Smooth muscle cell (in vitro differentiated cells): ENCODE measurements around the gene ABITRAM. TPM values are rescaled to one million over a fixed set of nuclear protein-coding genes. Genes with fewer than 3 reads are reported as not detected.

ENCODE experiments used
- DNase-seq: peaks from one replicate; lab custom pipeline; 2025; ENCODE audit not compliant: unreplicated experiment; lab: John Stamatoyannopoulos, UW
- H2AFZ ChIP-seq: fragments of 200-600 bp; sonication (generic); 2 replicates; pipeline ENCODE4 v1.6.0; 2016; ENCODE audit warnings: antibody characterized with exemption, low read depth, mild to moderate bottlenecking
- H3F3A ChIP-seq: fragments of 200-600 bp; sonication (generic); 2 replicates; pipeline ENCODE4 v1.6.0; 2017; ENCODE audit warnings: antibody characterized with exemption, low read depth
- H3K27ac ChIP-seq: fragments of 200-600 bp; sonication (generic); 2 replicates; pipeline ENCODE4 v1.5.1; 2016; ENCODE audit warnings: low read depth, mild to moderate bottlenecking
- H3K27me3 ChIP-seq: fragments of 200-600 bp; sonication (generic); 2 replicates; pipeline ENCODE4 v1.6.1; 2016; ENCODE audit warnings: low read depth, mild to moderate bottlenecking
- H3K36me3 ChIP-seq: fragments of 200-600 bp; sonication (generic); 2 replicates; pipeline ENCODE4 v1.5.1; 2016; ENCODE audit warnings: low read depth
- H3K4me1 ChIP-seq: fragments of 200-600 bp; sonication (generic); 2 replicates; pipeline ENCODE4 v1.5.1; 2016; ENCODE audit warnings: low read depth
- H3K4me2 ChIP-seq: fragments of 200-600 bp; sonication (generic); 2 replicates; pipeline ENCODE4 v1.6.0; 2016; ENCODE audit warnings: mild to moderate bottlenecking
- H3K4me3 ChIP-seq: fragments of 200-600 bp; sonication (generic); 2 replicates; pipeline ENCODE4 v1.5.1; 2016; ENCODE audit warnings: mild to moderate bottlenecking
- H3K79me2 ChIP-seq: fragments of 200-600 bp; sonication (generic); 2 replicates; pipeline ENCODE4 v1.6.0; 2016; ENCODE audit warnings: low read depth, mild to moderate bottlenecking
- H3K9ac ChIP-seq: fragments of 200-600 bp; sonication (generic); 2 replicates; pipeline ENCODE4 v1.6.0; 2016; ENCODE audit warnings: low read depth
- H3K9me3 ChIP-seq: fragments of 200-600 bp; sonication (generic); replicated peaks from 2 replicates; pipeline ENCODE4 v1.5.1; 2016; ENCODE audit warnings: low read depth
- H4K20me1 ChIP-seq: fragments of 200-600 bp; sonication (generic); 2 replicates; pipeline ENCODE4 v1.6.0; 2016; ENCODE audit warnings: low read depth
- CTCF ChIP-seq: fragments of 200-600 bp; sonication (generic); IDR thresholded peaks from 2 replicates; pipeline ENCODE4 v1.5.1; 2017; ENCODE audit warnings: borderline replicate concordance, mild to moderate bottlenecking, antibody characterized with exemption; ENCODE audit not compliant: insufficient read depth, poor library complexity, severe bottlenecking
- WGBS: methylation state at CpG from one replicate; pipeline ENCODE4 v1.1.7; 2016; ENCODE audit warnings: low lambda C conversion rate; 5-methylcytosine and 5-hydroxymethylcytosine counted together
- polyA plus RNA-seq: library from polyadenylated mRNA; unstranded; fragments of >200 nt; fragmentation: Nextera tagmentation; extraction: Ambion mirVana; gene quantifications from 2 replicates; pipeline ENCODE4 v1.2.1, GENCODE V29; 2016
- total RNA-seq: library from RNA; depleted of rRNA; stranded (reverse); fragments of >200 nt; gene quantifications from 2 replicates; pipeline ENCODE4 v1.2.3, GENCODE V29; 2014

Gene ABITRAM
- total and polyA plus RNA-seq, 2 experiments from 2014 or later: 15.6 to 21.9 TPM

- 95% methylated on average over 5 of the region's 5 CpGs for WGBS
- H3F3A ChIP-seq: no peaks in the 10 kb centered on the region
- no peaks in the 10 kb centered on the region for H3K27me3 ChIP-seq
- H3K9me3 ChIP-seq: no peaks in the 10 kb centered on the region
- H3K4me2 ChIP-seq: no peak overlapping the region
- no peak overlapping the region for H3K4me3 ChIP-seq
- no peak overlapping the region for H3K9ac ChIP-seq
- no peak for TF ChIP-seq CTCF
- H4K20me1 ChIP-seq: no peaks in the 10 kb centered on the region
- no peak overlapping the region for H2AFZ ChIP-seq
- H3K79me2 ChIP-seq: no peaks in the 10 kb centered on the region
- no peaks in the 10 kb centered on the region for H3K4me1 ChIP-seq
- DNase-seq: no peak
- no peak overlapping the region for H3K27ac ChIP-seq
- peaks cover 35% of the 10 kb centered on the region for H3K36me3 ChIP-seq
Observed at GRCh38 chr9:108900176-108900575, 34.0 kb upstream of the ABITRAM start.

- no peak overlapping the region for H3K4me3 ChIP-seq
- H3K79me2 ChIP-seq: no peaks in the 10 kb centered on the region
- H3K27ac ChIP-seq: no peak overlapping the region
- H3F3A ChIP-seq: no peaks in the 10 kb centered on the region
- H3K36me3 ChIP-seq: peaks cover 41% of the 10 kb centered on the region
- H3K9ac ChIP-seq: no peak overlapping the region
- WGBS: 81% methylated on average over 2 of the region's 2 CpGs
- no peak overlapping the region for H3K4me2 ChIP-seq
- no peak for TF ChIP-seq CTCF
- no peaks in the 10 kb centered on the region for H4K20me1 ChIP-seq
- no peak for DNase-seq
- no peak overlapping the region for H2AFZ ChIP-seq
- H3K9me3 ChIP-seq: no peaks in the 10 kb centered on the region
- no peaks in the 10 kb centered on the region for H3K27me3 ChIP-seq
- no peaks in the 10 kb centered on the region for H3K4me1 ChIP-seq
Observed at GRCh38 chr9:108903420-108904103, 30.6 kb upstream of the ABITRAM start.

- Histone ChIP-seq H3K9me3 (no peaks in the 10 kb centered on the region), H4K20me1 (no peaks in the 10 kb centered on the region), H3K79me2 (no peaks in the 10 kb centered on the region), H3K4me1 (no peaks in the 10 kb centered on the region), H3K27ac (no peak overlapping the region), H3K4me3 (no peak overlapping the region), H3K36me3 (peaks cover 38% of the 10 kb centered on the region), H3K9ac (no peak overlapping the region), H2AFZ (no peak overlapping the region), H3K4me2 (no peak overlapping the region), H3K27me3 (no peaks in the 10 kb centered on the region), H3F3A (no peaks in the 10 kb centered on the region)
- DNase-seq: no peak
- no peak for TF ChIP-seq CTCF
- 100% methylated on average over 2 of the region's 3 CpGs for WGBS
Observed at GRCh38 chr9:108904161-108904560, 30.0 kb upstream of the ABITRAM start.

- Histone ChIP-seq H3K27ac (no peak overlapping the region), H3K79me2 (no peaks in the 10 kb centered on the region), H4K20me1 (no peaks in the 10 kb centered on the region), H3K4me3 (no peak overlapping the region), H3K4me2 (no peak overlapping the region), H3K4me1 (no peaks in the 10 kb centered on the region), H3K9me3 (no peaks in the 10 kb centered on the region), H3K27me3 (no peaks in the 10 kb centered on the region), H3K9ac (no peak overlapping the region), H3F3A (no peaks in the 10 kb centered on the region), H3K36me3 (peaks cover 37% of the 10 kb centered on the region), H2AFZ (no peak overlapping the region)
- TF ChIP-seq CTCF: no peak
- 89% methylated on average over 2 of the region's 2 CpGs for WGBS
- no peak for DNase-seq
Observed at GRCh38 chr9:108905494-108905893, 28.7 kb upstream of the ABITRAM start.
